Right renal pelvis (tissue), 4 donors: Measurements from ENCODE around the gene SLC6A11. TPM values are rescaled to one million over a fixed set of nuclear protein-coding genes. Genes with fewer than 3 reads are reported as not detected.

Source experiments
- DNase-seq, 4 donors: peaks; one replicate each; pipeline ENCODE4 v3.0.0-alpha.2; 2013; ENCODE audit warnings: low read depth in 4 of 4, low spot score in 3 of 4, missing footprints in 1 of 4
- polyA plus RNA-seq, 4 donors: library from polyadenylated mRNA; unstranded; fragments of 120-200 nt; gene quantifications; one replicate each; pipeline ENCODE4 v1.2.1, GENCODE V29; 2013; ENCODE audit not compliant: insufficient read length in 4 of 4

Gene SLC6A11
- polyA plus RNA-seq, 4 donors = 0.06 to 0.08 TPM; not detected in 2

GRCh38 chr3:10926811-10927521 lies 110.9 kb downstream of the SLC6A11 start:
- no peak for DNase-seq

- no peak for DNase-seq
Observed at GRCh38 chr3:10927551-10927950, 111.5 kb downstream of the SLC6A11 start.

GRCh38 chr3:10928407-10928960 lies 112.5 kb downstream of the SLC6A11 start:
- no peak for DNase-seq

GRCh38 chr3:10928961-10929471 lies 113.0 kb downstream of the SLC6A11 start:
- DNase-seq = no peak

DNA sequence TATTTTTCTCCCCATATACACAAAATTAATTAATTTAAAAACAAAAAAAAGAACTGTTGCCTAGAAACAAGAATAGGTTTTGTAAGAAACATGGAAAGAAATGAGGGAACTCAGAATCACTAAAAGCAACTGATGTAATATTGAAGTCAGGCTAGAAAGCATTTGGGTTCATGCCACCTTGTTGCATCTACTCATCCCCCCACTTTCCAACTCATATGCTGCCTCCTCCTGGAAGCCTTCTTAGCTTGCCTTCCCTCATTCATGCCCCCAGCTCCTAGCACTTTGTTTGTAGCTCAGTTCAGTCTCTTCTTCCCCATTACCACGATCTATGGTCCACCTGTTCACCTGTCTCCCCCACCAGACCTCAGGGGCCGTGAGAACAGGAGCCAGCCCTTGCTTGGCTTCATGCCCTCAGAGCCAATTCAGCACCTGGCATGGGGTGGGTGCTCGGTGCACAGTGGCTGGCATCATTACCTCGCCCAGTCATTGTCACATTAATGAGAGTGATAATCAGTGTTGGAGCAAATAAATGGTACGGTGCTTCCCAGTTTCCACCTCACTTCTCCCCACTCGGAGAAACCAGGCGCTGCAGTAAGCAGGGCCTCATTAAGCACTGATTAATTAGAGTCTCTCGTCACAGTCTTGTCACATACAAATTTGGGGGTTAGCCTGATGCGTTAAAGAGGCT lies 114.1 kb downstream of the SLC6A11 start:
- DNase-seq = no peak

GRCh38 chr3:10930666-10931040 lies 114.6 kb downstream of the SLC6A11 start:
- DNase-seq = no peak

DNA sequence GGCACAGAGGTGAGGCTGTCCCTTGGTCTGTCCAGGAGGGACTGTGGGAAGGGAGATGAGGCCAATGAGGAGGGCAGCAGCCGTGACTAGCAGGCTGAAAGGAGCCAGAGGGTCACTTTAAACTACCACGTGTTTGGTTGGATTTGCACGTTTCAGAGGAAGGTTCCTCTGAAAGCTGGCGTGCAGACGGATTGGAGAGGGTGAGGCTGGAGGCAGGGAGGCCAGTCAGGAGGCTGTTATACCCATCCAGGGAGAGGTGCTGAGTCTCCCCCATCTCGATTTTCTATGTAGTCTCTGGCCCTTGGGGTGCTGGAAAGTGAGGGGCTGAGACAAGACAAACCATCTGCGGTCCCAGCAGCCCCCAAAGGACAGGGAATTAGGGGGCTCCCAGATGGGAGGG lies 116.6 kb downstream of the SLC6A11 start:
- no peak for DNase-seq

GRCh38 chr3:10933021-10933420 lies 117.0 kb downstream of the SLC6A11 start:
- no peak for DNase-seq

GRCh38 chr3:10933470-10933804 lies 117.4 kb downstream of the SLC6A11 start:
- no peak for DNase-seq

GRCh38 chr3:10933805-10934481 lies 117.9 kb downstream of the SLC6A11 start:
- DNase-seq = no peak

DNA sequence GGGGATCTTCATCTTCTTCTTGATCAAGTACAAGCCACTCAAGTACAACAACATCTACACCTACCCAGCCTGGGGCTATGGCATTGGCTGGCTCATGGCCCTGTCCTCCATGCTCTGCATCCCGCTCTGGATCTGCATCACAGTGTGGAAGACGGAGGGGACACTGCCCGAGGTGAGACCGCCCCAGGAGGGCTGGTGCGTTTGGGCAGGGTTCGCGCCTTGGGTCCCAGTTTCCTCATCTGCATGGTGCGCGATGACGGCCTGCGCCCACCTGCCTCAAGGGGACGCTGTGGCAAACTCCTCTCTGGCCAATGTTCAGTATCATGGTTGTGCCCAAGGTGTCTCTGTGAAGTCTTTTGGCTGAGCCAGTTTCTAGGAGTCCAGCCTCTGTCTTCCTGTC lies 119.0 kb downstream of the SLC6A11 start:
- no peak for DNase-seq

- DNase-seq = no peak
Observed at GRCh38 chr3:10935846-10936631, 120.0 kb downstream of the SLC6A11 start.

- no peak for DNase-seq
Observed at GRCh38 chr3:10936686-10937085, 120.7 kb downstream of the SLC6A11 start.

DNA sequence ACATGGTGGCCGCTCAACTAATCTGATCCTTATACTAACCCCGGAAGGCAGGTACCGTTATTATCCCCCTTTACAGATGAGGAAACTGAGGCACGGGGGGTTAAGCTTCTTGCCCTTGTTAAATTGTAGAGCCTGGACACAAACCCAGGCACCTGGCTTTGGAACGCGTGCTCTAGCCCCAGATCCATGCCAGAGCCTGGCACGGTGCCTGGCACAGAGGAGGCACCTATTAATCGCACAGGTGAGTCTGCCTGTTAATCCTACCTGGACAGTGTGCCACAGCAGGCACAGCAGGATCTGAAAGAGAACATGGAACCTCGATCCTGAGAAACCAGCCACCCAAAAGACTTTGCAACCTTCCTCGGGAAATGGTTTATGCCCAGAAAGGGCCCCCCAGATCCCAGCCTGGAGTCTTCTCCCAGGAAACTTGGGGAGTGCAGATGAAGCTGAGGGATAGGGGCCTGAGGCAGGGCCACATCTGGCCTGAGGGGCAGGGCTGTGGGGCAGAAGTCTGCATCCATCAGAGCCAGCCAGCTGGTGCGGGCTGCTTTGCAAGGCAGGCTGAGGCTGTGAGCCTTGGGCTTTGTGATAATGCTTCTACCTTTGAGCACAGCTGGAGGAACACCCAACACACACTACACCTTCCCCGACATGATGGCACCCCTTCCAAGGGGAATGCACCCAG lies 121.3 kb downstream of the SLC6A11 start:
- no peak for DNase-seq

GRCh38 chr3:10939556-10939955 lies 123.5 kb downstream of the SLC6A11 start:
- no peak for DNase-seq

DNA sequence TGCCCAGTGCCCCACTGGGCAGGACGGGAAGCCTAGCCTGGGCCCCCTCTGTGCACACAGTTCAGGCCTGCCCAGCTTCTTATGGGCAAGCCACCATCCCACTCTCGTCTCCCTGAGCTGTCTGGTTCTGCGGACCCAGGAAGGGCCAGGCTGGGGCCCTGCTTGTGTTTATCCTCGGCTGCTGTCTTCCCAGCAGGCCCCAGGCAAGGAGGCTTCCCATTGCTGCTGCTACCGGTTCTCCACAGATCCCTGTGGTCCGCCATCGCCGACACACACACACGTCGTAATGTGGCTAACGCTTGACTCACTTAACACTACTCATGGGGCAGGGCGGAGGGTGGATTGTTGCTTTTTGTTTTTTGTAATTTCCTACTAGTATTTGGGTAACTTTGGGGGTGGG lies 124.1 kb downstream of the SLC6A11 start:
- no peak for DNase-seq

- DNase-seq = no peak
Observed at GRCh38 chr3:10941972-10942371, 125.9 kb downstream of the SLC6A11 start.

DNA sequence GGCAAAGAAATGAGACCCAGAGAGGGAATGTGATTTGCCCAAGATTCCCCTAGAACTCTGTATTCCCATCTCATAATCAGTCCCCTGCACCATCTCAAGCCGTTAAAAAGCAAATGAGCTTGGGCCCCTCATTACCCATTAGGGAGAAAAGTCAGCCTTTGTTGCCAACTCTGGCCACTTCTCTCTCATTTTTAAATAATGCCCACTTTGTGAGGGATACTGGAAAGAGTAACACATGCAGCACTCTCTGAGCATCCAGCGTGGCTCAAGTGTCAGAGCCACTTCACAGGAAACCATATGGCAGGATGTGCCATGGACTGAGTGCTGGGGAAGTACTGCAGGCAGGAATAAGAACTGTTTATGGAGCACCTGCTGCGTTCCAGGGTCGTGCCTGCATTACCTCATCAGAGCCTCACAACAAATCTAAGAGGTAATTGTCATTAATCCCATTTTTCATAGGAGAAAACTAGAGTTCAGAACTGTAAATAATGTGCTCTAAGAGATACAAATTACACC lies 126.7 kb downstream of the SLC6A11 start:
- DNase-seq = no peak

GRCh38 chr3:10944866-10945265 lies 128.8 kb downstream of the SLC6A11 start:
- DNase-seq = no peak
